ENCODE results near the gene DAAM2.

The DAAM2 gene

DNA sequence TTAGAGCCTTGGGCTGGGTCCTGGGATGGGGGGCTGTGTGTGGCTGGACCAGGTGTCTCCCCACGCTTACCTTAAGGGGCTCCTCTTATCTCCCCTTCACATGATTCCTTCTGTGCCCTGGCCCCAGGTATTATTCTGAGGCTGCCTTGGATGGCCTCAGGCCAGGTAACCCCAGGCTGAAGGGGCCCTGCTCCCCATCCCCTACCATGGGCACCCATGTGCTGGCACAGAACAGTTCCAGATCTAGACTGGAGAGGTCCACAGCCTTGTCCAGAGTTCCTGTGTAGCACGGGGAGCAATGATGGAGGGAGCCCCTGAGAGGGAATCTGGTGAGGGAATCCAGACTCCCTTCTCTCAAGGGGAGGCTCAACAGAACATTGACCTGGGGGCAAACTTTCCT is 110.0 kb downstream of the DAAM2 start:
- no peaks in the 10 kb centered on the region for H3K9me3 ChIP-seq (ENCODE audit: control insufficient read depth, insufficient read depth, low read length)
- no peak overlapping the region for H3K9ac ChIP-seq (ENCODE audit: low read depth, low read length)
- peaks cover 14% of the 10 kb centered on the region for H3K4me1 ChIP-seq (ENCODE audit: insufficient read depth, low read length)
- 0 out of 2 replicates have a peak, but pooled peaks cover under 1% of the 10 kb centered on the region for H3K36me3 ChIP-seq (ENCODE audit: insufficient read depth, low read length)

DNA sequence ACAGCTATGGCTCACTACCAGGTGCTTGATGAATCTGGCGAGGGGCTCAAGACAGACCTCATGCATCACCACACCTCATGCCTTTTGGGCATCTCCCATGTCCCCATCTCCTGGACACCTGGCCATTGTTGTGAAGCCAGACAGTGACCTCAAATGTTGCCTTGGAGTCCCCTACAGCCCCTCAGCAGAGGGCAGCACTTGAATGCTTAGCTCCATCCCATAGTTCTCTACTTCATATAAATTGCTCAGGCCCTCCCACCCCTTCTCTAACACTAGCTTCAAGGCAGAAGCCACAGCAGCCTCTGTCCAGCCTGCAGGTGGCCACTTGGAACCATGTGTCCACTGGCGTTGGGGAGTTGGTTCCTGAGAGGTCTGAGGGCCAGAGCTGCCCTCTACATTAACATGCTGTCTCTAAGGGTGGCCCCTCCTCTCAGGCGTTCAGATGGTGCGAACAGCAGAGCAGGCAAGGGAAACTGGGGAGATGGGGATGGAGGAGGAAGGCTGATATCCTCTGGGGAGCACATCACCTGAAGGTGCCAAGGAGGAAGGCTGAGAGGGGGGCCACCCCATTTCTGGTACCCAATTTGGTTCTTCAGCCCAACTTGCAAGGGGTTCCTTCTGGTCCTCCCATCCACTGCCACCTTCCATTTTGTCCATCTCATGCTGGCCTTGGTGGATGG is 110.8 kb downstream of the DAAM2 start:
- Histone ChIP-seq H3K36me3 (ENCODE audit: insufficient read depth, low read length) (no peaks in the 10 kb centered on the region), H3K9me3 (ENCODE audit: control insufficient read depth, insufficient read depth, low read length) (no peaks in the 10 kb centered on the region), H3K9ac (ENCODE audit: low read depth, low read length) (no peak overlapping the region), H3K4me1 (ENCODE audit: insufficient read depth, low read length) (peaks cover 7% of the 10 kb centered on the region)

DNA sequence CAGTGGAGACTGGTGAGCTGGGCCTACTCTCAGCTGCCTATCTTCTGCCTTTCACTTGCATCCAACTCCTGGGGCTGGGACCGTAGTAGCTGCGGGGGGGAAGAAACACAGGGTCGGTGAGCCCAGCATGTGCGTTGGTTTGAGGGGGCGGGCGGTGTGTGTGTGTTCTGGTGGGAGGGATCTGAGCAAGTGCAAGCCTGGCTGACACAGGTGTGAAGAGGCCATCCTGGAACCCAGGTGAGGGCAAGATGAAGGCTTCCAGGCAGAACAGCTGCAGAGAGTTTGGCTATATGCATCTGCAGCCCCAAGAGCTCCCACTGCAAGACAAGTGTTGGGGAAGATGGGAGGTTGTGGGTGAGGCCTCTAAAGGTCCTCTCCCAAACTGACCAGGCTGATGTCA is 111.5 kb downstream of the DAAM2 start:
- Histone ChIP-seq H3K9me3 (ENCODE audit: control insufficient read depth, insufficient read depth, low read length) (no peaks in the 10 kb centered on the region), H3K36me3 (ENCODE audit: insufficient read depth, low read length) (no peaks in the 10 kb centered on the region), H3K9ac (ENCODE audit: low read depth, low read length) (no peak overlapping the region), H3K4me1 (ENCODE audit: insufficient read depth, low read length) (no peaks in the 10 kb centered on the region)

DNA sequence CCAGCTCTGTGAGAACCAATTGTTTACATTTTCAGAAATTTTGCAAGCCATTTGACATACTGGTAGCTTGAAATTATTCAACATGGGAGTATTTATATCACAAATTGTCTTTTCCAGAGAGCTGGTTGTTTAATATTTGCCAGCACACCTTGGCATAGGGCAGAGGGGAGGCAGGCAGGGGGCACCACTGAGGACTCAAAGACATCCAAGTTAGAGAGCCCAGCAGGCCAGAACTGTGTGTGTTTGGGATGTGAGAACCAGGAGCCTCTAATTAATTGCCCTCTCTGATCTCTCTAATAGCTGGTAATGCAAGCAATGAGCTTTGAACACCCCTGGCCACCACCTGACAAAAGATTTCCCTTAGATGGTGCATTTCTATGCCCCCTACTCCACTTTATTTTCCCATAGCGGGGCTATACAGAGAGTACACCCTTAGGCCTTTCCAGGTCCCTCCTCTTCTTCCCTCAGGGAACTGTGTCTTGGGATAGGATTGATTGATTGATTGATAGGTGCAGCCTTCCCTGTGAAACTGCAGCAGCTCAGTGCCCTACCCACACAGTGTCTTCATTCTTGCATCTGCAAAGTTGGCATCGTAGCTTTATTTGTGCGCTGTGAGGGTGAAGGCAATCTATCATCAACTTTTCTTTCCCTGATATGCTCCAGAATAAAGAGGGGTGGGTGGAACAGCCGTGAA is 112.9 kb downstream of the DAAM2 start:
- Histone ChIP-seq H3K9me3 (ENCODE audit: control insufficient read depth, insufficient read depth, low read length) (no peaks in the 10 kb centered on the region), H3K9ac (ENCODE audit: low read depth, low read length) (no peak overlapping the region), H3K36me3 (ENCODE audit: insufficient read depth, low read length) (no peaks in the 10 kb centered on the region), H3K4me1 (ENCODE audit: insufficient read depth, low read length) (no peaks in the 10 kb centered on the region)

DNA sequence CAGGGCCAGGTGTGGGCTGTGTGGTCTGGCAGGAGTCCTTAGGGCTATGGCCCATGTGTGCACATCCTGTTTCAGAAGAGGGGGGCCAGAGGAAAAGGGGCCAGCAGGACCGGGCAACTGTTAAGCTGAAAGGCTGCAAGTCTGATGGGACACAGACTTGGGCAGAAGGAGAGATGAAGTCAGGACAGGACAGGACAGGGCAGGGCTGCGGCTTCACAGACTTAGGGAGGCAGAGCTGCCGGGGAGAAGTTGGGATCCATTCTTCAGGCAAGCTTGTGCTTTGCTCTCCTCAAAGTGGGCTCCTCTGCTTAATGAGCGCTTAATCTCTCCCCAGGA is 113.4 kb downstream of the DAAM2 start:
- Histone ChIP-seq H3K36me3 (ENCODE audit: insufficient read depth, low read length) (no peaks in the 10 kb centered on the region), H3K4me1 (ENCODE audit: insufficient read depth, low read length) (no peaks in the 10 kb centered on the region), H3K9me3 (ENCODE audit: control insufficient read depth, insufficient read depth, low read length) (no peaks in the 10 kb centered on the region), H3K9ac (ENCODE audit: low read depth, low read length) (no peak overlapping the region)

DNA sequence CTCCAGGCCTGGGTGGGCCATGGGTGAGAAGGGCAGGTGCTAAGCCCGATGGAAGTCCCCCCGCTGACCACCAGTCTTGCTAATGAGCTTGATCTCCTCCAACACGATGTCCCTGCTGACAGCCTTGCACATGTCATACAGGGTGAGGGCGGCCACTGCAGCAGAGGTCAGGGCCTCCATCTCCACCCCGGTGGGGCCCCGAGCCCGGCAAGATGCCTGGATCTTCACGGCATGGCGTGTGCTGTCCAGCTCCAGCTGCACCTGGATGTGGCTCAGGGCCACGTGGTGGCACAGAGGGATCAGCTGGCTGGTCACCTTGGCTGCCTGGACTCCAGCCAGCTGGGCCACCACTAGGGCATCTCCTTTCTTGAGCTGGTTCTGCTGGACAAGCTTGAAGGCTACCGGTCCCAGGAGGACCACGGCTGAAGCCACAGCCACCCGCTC is 114.2 kb downstream of the DAAM2 start:
- H3K9ac ChIP-seq (ENCODE audit: low read depth, low read length) = no peak overlapping the region
- H3K9me3 ChIP-seq (ENCODE audit: control insufficient read depth, insufficient read depth, low read length) = no peaks in the 10 kb centered on the region
- H3K36me3 ChIP-seq (ENCODE audit: insufficient read depth, low read length) = no peaks in the 10 kb centered on the region
- H3K4me1 ChIP-seq (ENCODE audit: insufficient read depth, low read length) = no peaks in the 10 kb centered on the region

DNA sequence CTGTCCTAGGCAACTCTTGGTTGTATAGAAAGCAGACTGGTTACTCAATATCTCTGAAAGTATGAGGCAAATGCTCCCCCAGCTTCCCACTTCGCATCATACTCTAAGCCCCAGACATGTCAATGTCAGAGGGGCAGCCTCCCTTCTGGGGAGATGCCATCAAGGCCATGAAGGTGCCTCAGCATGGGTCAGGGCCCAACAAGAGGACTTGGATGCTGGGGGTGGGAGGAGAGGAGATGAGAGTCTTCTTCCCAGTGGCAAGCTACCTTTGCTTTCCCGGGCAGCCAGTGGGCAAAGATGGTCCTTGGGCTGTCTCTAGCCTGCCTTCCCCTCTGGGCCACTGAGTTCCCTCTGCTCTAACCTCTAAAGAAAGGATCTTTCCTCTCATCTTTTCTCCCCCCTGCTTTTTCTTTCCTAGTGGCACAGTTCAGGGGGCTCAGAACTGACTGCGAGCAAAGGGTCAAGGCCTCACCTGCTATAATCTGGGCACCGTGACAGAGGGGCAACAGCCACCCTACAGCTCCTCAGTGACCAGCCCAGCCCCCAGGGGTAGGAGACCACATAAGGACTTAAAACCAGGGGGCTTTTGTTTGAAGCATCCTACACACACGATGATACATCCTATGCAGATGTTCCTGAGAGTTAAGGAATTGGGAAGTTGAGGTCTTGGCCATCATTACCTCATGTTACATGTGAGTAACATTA is 115.8 kb downstream of the DAAM2 start:
- Histone ChIP-seq H3K9me3 (ENCODE audit: control insufficient read depth, insufficient read depth, low read length) (no peaks in the 10 kb centered on the region), H3K4me1 (ENCODE audit: insufficient read depth, low read length) (no peaks in the 10 kb centered on the region), H3K9ac (ENCODE audit: low read depth, low read length) (no peak overlapping the region), H3K36me3 (ENCODE audit: insufficient read depth, low read length) (no peaks in the 10 kb centered on the region)

DNA sequence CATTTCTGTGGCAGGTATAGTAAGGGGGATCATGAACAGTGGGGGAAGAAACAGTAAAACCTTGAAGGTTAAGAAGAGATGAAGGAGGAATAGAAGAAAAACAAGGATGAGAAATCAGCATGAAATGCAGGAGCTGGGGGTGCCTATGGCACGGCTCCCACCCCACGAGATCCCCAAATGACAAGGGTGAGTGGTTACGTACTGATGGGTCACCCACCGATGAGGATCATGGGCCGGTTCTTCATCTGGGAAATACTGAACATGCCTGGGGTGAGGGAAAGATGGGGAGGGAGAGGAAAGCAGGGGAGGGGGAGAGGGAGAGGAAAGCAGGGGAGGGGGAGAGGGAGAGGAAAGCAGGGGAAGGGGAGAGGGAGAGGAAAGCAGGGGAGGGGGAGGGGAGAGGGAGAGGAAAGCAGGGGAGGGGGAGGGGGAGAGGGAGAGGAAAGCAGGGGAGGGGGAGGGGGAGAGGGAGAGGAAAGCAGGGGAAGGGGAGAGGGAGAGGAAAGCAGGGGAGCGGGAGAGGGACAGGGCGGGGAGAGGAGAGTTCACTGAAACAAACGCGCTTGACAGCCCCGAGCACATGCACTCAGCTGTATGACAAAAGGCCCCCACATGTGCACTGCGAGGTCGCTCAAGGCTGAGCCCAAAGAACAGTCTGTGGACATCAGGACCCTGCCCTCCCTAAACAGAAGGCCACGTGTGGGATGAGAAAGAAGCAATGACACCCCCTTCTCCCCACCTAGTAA is 116.8 kb downstream of the DAAM2 start:
- Histone ChIP-seq H3K4me1 (ENCODE audit: insufficient read depth, low read length) (no peaks in the 10 kb centered on the region), H3K9me3 (ENCODE audit: control insufficient read depth, insufficient read depth, low read length) (no peaks in the 10 kb centered on the region), H3K9ac (ENCODE audit: low read depth, low read length) (no peak overlapping the region), H3K36me3 (ENCODE audit: insufficient read depth, low read length) (no peaks in the 10 kb centered on the region)

DNA sequence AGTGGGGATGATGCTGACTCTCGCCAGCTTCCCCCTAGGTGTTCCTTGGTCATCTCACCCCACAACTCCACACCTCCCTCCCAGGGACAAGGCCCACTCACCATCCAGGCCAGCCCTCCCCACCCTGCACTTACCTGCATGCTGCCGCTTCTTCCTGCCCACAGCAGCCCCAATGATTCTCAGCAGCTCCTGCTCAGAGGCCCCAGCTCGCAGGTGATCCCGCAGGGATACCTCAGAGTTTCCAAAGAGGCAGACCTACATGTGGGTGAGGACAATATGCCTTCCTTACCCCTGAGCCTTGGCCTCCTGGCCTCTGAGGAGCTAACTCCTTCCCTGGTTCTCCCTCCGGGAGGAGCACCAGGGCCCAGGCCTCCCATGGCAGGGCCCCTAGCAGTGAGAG is 117.5 kb downstream of the DAAM2 start:
- H3K9me3 ChIP-seq (ENCODE audit: control insufficient read depth, insufficient read depth, low read length) = no peaks in the 10 kb centered on the region
- H3K9ac ChIP-seq (ENCODE audit: low read depth, low read length) = no peak overlapping the region
- H3K4me1 ChIP-seq (ENCODE audit: insufficient read depth, low read length) = no peaks in the 10 kb centered on the region
- H3K36me3 ChIP-seq (ENCODE audit: insufficient read depth, low read length) = no peaks in the 10 kb centered on the region

DNA sequence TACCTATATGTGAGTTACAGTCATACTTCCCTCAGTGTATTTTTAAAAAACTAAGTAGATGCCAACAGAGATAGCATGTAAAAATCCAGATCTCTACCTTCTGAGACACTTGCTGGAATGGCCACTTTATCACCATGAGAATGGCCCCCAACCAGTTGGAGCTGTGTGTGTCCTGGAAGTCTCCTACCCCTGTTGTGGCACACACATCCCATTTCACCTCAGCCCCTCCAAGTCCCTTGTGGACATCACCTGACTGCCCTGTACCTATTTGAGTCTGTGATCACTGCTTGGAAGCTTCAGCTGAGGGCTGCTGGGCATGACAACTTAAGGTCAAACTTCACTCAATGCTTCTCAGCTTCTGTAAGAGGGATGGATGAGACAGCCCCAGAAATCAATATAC is 118.0 kb downstream of the DAAM2 start:
- no peaks in the 10 kb centered on the region for H3K9me3 ChIP-seq (ENCODE audit: control insufficient read depth, insufficient read depth, low read length)
- H3K9ac ChIP-seq (ENCODE audit: low read depth, low read length) = no peak overlapping the region
- no peaks in the 10 kb centered on the region for H3K36me3 ChIP-seq (ENCODE audit: insufficient read depth, low read length)
- H3K4me1 ChIP-seq (ENCODE audit: insufficient read depth, low read length) = no peaks in the 10 kb centered on the region

DNA sequence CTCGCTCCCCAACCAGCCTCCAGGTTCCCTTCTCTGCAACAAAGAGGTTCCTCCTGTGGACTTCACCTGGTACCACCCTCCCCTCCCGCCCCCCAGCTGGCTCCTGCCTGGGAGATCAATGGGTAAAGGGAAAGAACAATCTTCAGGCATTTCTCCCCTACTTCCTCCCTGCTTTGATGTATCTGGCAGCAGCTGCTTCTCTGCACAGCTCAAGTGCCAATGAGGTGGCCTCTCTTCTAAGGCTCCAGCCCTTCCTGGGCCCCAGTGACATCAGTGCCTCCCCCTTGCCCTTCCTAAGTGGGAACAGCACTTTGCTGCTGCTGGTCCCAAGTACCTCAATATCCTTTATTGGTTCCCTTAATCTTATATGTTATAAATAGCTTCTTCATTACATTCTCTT is 118.6 kb downstream of the DAAM2 start:
- Histone ChIP-seq H3K36me3 (ENCODE audit: insufficient read depth, low read length) (no peaks in the 10 kb centered on the region), H3K9ac (ENCODE audit: low read depth, low read length) (no peak overlapping the region), H3K9me3 (ENCODE audit: control insufficient read depth, insufficient read depth, low read length) (no peaks in the 10 kb centered on the region), H3K4me1 (ENCODE audit: insufficient read depth, low read length) (no peaks in the 10 kb centered on the region)

DNA sequence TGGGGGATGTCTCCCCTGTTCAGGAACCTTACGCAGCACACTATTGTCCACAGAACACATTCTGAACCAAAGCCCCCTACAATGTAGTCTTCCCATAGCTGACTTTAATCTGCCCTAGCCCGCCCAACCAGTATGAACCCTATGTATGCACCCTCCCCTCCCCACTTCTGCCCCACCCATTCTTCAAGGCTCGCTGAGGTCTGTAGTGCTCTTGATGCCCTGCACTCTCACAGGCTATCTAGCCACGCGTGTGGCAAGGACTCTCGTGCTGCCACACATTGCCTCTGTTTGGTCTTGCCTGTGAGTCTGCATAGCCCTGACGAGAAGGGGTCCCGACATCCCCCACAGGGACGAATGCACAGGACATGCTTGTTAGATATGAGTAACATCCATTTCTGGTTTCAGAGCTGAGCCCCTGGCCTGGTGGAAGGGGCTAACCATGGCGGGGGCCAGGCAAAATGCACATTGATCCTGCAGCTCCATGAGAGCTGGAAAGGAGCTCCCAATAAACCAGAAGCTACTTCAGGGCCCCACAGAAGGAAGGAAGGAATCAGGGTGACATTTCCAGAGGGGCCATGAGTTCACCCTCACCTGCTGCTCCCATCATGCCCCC is 119.4 kb downstream of the DAAM2 start:
- no peaks in the 10 kb centered on the region for H3K36me3 ChIP-seq (ENCODE audit: insufficient read depth, low read length)
- no peaks in the 10 kb centered on the region for H3K4me1 ChIP-seq (ENCODE audit: insufficient read depth, low read length)
- no peaks in the 10 kb centered on the region for H3K9me3 ChIP-seq (ENCODE audit: control insufficient read depth, insufficient read depth, low read length)
- no peak overlapping the region for H3K9ac ChIP-seq (ENCODE audit: low read depth, low read length)

DNA sequence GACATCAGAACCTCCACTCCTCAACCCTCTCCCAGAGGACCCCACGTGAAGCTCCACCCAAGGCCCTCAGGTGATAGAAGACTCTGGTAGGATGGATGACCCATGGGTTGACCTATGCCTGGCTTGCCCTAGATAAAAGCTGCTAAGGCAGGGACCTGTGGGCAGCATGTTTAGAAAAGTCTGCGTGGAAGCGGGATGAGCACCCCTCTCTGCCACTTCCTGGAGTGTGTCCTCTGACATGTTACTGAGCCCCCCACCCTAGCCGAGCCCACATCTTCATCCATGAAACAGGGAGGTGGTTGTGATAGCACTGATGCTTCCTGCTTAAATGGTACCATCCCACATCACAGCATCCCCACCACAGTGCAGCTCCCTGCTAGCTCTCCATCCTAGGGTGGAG is 120.3 kb downstream of the DAAM2 start:
- Histone ChIP-seq H3K9me3 (ENCODE audit: control insufficient read depth, insufficient read depth, low read length) (no peaks in the 10 kb centered on the region), H3K4me1 (ENCODE audit: insufficient read depth, low read length) (no peaks in the 10 kb centered on the region), H3K9ac (ENCODE audit: low read depth, low read length) (no peak overlapping the region), H3K36me3 (ENCODE audit: insufficient read depth, low read length) (no peaks in the 10 kb centered on the region)

DNA sequence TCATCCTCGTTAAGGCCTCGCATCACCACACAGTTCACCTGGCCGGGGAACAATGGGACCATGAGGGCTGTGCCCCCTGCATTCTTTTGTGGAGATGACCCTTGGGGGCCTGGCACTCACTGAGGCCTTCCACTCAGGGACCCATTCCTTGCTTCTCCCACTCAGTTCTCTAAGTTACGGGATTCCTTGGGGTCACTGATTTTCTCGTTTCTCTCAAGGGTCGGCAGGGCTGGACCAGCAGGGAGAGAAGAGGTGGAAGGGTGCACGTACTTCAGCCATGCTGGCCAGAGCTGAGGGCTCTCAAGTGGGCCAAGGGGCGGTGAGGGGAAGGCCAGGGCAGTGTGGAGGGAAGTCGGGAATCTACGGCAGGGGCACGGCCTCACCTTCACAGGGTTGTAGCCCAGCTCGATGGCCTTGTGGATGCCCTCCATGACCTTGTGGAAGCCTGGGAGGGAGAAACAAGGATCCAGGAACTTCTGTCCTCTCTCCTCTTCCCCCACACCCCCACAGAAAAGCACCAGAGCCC is 121.3 kb downstream of the DAAM2 start:
- no peaks in the 10 kb centered on the region for H3K9me3 ChIP-seq (ENCODE audit: control insufficient read depth, insufficient read depth, low read length)
- no peak overlapping the region for H3K9ac ChIP-seq (ENCODE audit: low read depth, low read length)
- no peaks in the 10 kb centered on the region for H3K36me3 ChIP-seq (ENCODE audit: insufficient read depth, low read length)
- H3K4me1 ChIP-seq (ENCODE audit: insufficient read depth, low read length) = no peaks in the 10 kb centered on the region

All from ES-I3 (cell line).